Measurements from ENCODE around the gene ADAP1.
"Not testable (repeated sequence)": the region's sequence is repeated elsewhere in the genome, so short reads cannot be mapped to it uniquely, and the experiment has no call there.

Gene ADAP1

DNA sequence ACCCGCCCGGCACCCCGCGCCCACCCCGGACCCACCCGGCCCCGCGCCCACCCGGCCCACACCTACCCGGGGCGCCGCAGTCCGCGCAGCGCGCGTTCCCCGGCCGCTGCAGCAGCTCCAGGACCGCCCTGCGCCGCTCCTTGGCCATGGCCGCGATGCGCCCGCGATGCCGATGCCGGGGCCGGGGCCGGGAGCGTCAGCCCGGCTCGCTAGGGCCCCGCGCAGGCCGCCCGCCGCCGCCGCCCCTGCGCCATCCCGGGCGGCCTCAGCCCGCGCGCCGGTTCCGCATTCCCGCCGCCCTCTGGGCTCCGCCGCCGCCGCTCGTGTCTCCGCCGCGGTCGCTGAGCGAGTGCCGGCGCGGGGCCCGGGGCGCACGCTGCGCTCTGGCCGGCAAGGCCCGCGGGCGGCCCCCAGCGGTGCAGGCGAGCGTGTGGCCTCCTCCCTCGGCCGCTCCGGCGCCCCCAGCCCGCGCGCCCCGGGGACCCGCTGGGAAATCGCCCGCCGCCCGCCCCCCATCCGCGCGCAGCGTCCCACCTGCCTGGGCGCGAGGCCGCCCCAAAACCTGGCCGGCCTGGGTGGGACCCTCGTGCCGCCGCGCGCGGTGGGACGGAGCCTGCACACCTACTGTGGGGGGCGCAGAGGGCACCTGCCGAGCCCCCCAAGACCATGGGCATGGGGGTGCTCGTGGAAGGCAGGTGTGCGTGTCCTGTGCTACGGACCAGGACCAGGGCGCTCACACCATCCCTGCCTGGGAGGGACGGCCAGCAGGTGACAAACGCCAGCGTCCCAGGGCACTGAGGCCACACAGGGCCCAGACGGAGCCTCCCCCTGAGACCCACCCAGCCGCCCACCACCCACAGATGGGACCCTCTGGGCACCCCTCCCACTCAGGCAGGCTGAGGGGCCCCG is at the start of gene ADAP1:
TSS of gene ADAP1 (minus strand) at position 351 of the 909 bp plus-strand sequence. CDS start at position 148, 203 bp downstream.
- peak; percentile 69 for DNase-seq

GRCh38 chr7:1002445-1002844 is 48.0 kb upstream of the ADAP1 start:
- not testable (repeated sequence) for DNase-seq

GRCh38 chr7:1002026-1002425 is 47.5 kb upstream of the ADAP1 start:
- not testable (repeated sequence) for DNase-seq

- not testable (repeated sequence) for DNase-seq
These were observed 46.7 kb upstream of the ADAP1 start for GRCh38 chr7:1001069-1001770.

DNA sequence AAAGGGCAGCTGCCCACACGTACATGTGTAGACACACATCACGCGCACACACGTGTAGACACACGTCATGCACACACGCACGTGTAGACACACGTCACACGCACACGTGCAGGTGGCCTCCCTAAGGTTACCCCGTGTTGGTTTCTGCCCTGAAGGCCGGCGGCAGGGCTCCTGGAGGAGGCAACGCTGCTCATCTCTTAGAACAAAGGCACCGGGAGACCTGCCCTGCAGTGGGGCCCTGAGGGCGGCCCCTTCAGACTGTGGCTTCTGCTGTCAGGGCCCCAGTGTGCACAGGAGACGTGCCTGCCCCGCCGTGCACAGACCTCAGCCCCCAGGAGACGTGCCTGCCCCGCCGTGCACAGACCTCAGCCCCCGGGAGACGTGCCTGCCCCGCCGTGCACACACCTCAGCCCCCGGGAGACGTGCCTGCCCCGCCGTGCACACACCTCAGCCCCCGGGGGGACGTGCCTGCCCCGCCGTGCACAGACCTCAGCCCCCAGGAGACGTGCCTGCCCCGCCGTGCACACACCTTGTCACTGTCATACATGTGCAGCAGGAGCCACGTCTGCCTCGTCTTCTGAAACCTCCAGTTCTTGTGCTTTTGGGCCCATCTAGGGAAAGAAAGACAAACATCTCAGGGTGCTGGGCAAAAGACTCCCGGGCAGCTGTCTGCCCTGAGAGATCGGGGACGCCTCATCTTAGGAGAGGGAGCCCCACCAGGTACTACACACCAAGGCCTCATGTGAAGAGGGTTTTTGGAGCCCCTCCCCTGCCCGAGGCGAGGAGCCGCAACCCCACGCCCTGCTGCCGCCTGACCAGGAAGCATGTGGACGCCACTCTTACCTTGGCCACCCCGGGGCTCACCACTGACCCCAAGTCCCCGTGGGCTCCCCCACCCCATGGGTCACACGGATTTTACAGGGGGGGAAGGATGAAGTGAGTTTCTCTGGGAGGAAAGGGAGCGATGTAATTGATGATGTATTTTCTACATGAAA is 45.8 kb upstream of the ADAP1 start:
- DNase-seq = no peak

DNA sequence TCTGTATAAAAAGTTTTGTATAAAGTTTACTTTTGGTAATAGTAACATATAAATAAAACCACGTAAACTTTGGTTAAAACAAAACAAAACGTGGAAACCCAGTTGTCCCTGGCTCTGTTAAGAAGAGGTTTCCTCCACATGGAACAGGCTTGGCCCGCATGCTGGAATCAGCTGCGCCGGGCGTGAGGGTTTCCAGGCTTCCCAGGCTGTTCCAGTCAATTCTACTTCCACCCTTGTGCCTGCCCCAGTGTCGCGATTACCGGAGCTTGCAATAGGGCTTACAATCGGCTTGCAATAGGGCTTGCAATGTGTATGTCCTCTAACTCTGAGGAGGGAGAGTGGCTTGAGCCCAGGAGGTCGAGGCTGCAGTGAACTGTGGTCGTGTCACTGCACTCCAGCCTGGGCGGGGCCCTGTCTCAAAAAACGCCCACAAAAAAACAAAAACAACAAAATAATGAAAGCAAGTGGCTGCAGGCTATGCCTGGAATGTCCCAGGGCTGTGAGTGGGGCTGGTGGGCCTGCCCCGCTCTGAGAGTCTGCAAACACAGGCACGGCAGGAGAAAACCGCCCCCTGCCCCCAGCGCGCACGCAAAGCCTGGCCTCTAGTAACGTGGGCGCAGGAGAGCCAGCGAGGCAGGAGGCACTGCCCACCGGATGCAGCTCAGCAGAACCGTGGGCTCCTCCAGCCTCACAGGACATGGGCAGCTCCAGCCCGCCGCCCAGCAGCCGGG is 44.8 kb upstream of the ADAP1 start:
- no peak for DNase-seq

DNA sequence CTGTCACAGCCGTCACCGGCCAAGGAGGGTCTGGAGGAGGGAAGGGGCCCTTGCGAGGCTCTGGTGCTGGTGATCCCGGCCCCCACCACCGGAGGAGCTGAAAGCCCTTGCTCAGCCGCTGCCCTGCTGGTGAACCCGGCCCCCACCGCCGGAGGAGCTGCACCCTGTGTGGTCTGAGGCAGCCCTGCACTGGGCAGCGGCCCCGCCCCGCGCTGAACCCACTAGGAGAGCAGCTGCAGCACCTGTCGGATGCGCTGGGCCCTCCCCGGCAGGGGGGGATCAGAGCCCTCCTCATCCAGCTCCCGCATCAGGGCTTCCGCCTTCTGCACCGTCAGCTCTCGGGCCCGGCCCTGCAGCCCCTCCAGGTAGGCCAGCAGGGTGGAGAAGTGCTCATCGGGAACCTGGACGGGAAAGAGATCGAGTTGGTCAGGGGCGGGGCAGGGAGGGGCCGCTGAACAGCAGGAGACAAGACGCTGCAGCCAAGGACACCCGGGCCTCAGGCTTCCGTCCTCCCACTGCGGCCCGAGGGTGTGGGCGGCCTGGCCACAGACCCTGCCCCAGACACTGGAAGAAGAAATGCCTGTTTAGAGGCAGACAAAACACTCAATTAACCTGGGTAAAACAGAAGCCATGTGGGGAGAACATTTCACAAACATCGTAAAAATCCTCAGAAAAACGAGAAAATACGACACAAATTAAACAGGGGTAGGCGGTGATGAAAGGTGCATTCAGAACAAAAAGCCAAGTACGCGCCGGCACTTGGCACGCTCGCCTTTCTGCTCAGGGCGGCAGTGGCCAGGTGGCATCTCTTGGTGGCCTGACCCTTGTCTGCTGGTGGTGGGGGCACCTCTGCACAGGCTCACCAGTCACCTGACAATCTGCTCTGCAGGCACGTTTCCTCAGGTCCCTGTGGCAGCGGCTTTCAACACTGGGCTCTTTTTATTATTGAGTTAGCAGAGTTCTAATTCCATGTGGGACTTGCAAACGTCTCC is 43.2 kb upstream of the ADAP1 start:
- no peak for DNase-seq

GRCh38 chr7:996079-996872 is 41.8 kb upstream of the ADAP1 start:
- DNase-seq = no peak

DNA sequence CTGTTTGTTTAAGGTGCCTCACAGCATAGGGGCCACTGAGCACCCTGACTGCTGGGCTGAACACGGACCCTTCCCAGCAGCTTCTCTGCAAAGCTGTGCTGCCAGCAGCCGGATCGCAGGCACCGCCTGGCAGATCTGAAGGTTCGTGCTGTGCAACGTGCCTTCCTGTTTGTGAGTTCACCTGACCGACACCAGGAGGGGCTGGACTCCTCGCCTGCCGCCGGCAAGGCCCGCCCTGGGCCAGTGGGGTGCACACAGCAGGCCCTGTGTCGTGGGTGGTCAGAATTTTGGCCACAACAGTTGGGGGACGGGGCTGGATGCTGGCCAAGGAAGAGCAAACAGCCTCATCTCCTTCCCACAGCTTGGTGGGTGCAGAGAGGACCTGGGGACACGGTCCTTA is 41.1 kb upstream of the ADAP1 start:
- no peak for DNase-seq

DNA sequence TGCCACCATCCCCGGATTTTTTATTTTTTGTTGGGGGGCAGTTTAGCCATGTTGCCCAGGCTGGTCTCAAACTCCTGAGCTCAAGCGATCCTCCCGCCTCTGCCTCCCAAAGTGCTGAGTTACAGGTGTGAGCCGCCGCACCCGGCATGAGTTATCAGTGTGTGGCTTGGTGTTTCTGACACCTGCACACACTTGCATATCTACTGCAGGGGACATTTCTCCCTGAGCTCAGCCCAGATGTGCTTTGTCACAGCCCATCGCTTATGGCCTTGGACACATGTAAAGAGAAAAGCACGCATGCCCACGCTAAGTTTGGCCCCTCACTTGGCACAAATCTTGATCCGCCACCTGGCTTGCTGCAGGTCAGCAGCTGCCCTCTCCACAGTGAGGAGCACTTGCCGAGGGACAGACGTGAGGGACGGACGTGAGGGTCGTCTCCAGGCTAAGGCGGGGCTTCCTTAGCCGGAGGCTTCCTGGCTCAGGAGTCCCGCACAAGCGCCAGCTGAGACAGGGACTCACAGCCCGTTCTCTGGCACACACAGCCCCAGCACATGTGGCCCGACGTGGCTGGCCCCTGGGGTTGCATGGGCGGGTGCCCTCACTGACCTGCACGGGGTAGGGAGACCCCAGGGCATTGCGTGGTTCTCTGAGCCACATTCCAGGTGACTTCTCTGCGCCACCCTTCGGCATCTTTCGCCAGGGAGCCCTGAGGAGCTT is 40.3 kb upstream of the ADAP1 start:
- no peak for DNase-seq

GRCh38 chr7:992709-993607 is 38.5 kb upstream of the ADAP1 start:
- DNase-seq = peak; percentile 92

DNA sequence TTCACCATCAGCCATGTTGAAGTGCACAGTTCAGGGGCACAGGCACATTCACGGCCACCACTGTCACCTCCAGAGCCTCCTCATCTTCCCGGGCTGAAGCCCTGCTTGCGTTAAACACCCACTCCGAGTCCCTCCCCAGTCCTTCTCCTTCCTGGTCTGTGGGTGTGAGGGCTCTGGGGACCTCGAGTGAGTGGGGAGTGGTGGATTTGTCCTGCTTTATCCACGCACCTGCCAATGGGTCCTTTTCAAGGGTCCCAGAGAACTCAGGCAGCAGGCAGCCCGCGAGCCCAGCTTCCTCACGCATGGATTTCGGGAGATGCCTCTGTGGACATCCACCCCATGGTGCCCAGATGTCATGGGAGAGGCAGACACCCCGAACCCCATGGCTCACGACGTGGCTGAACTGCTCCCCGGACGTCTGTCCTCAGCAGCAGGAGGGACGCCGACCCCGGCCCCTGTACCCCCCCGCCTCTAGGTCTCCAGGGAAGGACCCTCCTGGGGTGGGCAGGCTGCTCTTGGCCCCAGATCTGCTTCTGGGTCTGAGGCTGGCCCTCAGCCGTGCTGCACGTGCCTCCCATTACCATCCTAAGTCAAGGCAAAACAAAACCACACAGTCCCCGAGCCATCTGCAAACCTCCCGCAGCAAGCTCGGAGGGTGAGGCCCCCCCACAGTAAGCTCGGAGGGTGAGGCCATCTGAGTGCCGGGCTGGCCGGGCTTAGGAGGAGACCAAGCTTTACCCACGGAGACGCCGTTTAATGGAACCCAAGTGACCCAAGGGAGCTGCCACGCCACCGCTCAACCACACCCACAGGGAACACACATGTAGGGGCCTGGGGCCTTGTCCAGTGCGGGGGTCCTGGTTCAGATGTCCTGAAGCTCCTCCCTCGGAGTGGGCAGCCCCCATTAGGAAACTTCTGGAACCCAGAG is 37.5 kb upstream of the ADAP1 start:
- no peak for DNase-seq

- DNase-seq = no peak
These were observed 36.7 kb upstream of the ADAP1 start for GRCh38 chr7:990933-991728.

- no peak for DNase-seq
These were observed 36.0 kb upstream of the ADAP1 start for GRCh38 chr7:990352-990932.

DNA sequence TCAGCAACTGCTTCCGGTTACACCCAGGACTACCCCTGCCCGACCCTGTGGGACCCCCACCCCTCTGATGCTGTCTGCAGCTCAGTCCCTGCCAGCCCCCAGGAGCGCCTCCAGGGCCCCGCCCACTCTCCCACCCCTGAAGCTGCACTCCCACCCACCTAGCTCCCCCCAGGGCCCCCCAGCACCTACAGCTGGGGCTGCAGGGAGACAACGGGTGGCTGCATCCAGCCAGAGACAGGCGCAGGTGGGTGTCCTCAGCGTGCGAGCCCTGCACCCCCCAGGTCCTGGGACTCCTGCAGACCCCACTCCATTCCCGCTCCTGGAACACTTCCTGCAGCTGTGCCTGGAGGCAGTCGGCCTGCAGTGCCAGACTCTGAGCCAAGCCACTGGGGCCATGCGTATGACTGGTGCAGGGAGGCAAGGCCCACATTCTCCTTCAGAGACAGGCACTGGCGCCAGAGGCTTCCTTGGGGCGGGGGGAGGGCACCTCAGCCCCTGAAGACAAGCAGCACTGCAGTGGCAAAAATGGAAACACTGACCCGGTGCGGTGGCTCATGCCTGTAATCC is 34.6 kb upstream of the ADAP1 start:
- DNase-seq = no peak

Data from activated T-cell treated with anti-CD3 and anti-CD28 coated beads, Interleukin-2, amount 50 U/mL, for 1 hour (primary cell).